CD4-positive, alpha-beta T cell (primary cell): ENCODE results near the gene FN3KRP. TPM values are rescaled to one million over a fixed set of nuclear protein-coding genes. Genes with fewer than 3 reads are reported as not detected.
A peak's percentile ranks its signal among the peaks of the same experiment; 100 is the strongest.

Source experiments
- ATAC-seq: fragments of 200-7000 bp; cut with Tn5 transposase; one replicate; pipeline ENCODE4 v1.10.0; 2022; ENCODE audit warnings: mild to moderate bottlenecking; ENCODE audit not compliant: poor library complexity
- CTCF ChIA-PET: fragments of 350-600 bp; sonication (Branson Sonifier 250); formaldehyde crosslinking; loops from one replicate; lab custom pipeline; 2021; ENCODE audit warnings: antibody characterized with exemption, inconsistent platforms; lab: Charles Lee
- POLR2A ChIA-PET: fragments of 350-600 bp; sonication (Branson Sonifier 250); formaldehyde crosslinking; loops from one replicate; lab custom pipeline; 2021; ENCODE audit warnings: antibody characterized with exemption, inconsistent platforms; lab: Charles Lee
- DNase-seq, 14 experiments: peaks; one replicate each; pipeline ENCODE4 v3.0.0-alpha.2; 2013 to 2020; ENCODE audit warnings: mixed read lengths in 2 of 14
- H3K27ac ChIP-seq, 2 donors: one replicate each; pipeline versions ENCODE4 v1.5.1 to v1.7.0; 2013; ENCODE audit warnings: low read length in 2 of 2, low read depth in 1 of 2, mild to moderate bottlenecking in 1 of 2
- H3K27me3 ChIP-seq, 2 experiments: 1 replicate in 1 of 2; 2 replicates in 1 of 2; pipeline versions ENCODE4 v1.6.1 to v1.7.0; 2013; ENCODE audit warnings: low read length in 2 of 2, control low read depth in 1 of 2, mild to moderate bottlenecking in 1 of 2, moderate library complexity in 1 of 2; ENCODE audit not compliant: insufficient read depth in 2 of 2, control insufficient read depth in 1 of 2
- H3K36me3 ChIP-seq: one replicate; pipeline ENCODE4 v1.6.1; 2013; ENCODE audit warnings: low read length, control low read depth; ENCODE audit not compliant: insufficient read depth
- H3K4me1 ChIP-seq: one replicate; pipeline ENCODE4 v1.6.1; 2013; ENCODE audit warnings: low read length, control low read depth; ENCODE audit not compliant: insufficient read depth
- H3K4me3 ChIP-seq: one replicate; pipeline ENCODE4 v1.5.1; 2013; ENCODE audit warnings: mild to moderate bottlenecking, low read length, moderate library complexity
- H3K9me3 ChIP-seq, 2 experiments: 1 replicate in 1 of 2; 2 replicates in 1 of 2; pipeline versions ENCODE4 v1.6.1 to v1.7.0; 2013; ENCODE audit warnings: low read length in 2 of 2, mild to moderate bottlenecking in 2 of 2, control low read depth in 1 of 2, moderate library complexity in 1 of 2; ENCODE audit not compliant: control insufficient read depth in 1 of 2, insufficient read depth in 1 of 2
- H3K27ac Mint-ChIP-seq: one replicate; pipeline ENCODE4 v1.8.0; 2020; ENCODE audit warnings: mixed read lengths
- H3K27me3 Mint-ChIP-seq: one replicate; pipeline ENCODE4 v1.8.0; 2021; ENCODE audit warnings: mixed read lengths
- H3K36me3 Mint-ChIP-seq: one replicate; pipeline ENCODE4 v1.8.0; 2021; ENCODE audit warnings: low read depth, mixed read lengths
- H3K4me1 Mint-ChIP-seq: one replicate; pipeline ENCODE4 v1.8.0; 2021; ENCODE audit warnings: low read depth, mixed read lengths
- H3K4me3 Mint-ChIP-seq: one replicate; pipeline ENCODE4 v1.8.0; 2020; ENCODE audit warnings: mild to moderate bottlenecking, mixed read lengths
- H3K9me3 Mint-ChIP-seq: one replicate; pipeline ENCODE4 v1.8.0; 2020; ENCODE audit warnings: mixed read lengths
- CTCF ChIP-seq: fragments of 200-600 bp; IDR thresholded peaks from one replicate; pipeline ENCODE4 v1.8.0; 2022; ENCODE audit warnings: antibody characterized with exemption, mild to moderate bottlenecking
- intact Hi-C, 2 experiments: fragments of 100-400 bp; cut with DNase I in 1 of 2; cut with micrococcal nuclease in 1 of 2; formaldehyde crosslinking; loops; one replicate each; pipeline versions ENCODE4 v1.15.1 to v1.9.0; 2023 to 2025; cut with DNase I, micrococcal nuclease
- total RNA-seq, 174 experiments: library from RNA in 2 of 174; stranded (reverse) in 2 of 174; gene quantifications; one replicate each; pipeline ENCODE4 v1.2.3 and lab custom pipeline; 2021 to 2026

Gene FN3KRP
- total RNA-seq, 2 experiments from 2014 or later, result 30.6 to 31.2 TPM

DNA sequence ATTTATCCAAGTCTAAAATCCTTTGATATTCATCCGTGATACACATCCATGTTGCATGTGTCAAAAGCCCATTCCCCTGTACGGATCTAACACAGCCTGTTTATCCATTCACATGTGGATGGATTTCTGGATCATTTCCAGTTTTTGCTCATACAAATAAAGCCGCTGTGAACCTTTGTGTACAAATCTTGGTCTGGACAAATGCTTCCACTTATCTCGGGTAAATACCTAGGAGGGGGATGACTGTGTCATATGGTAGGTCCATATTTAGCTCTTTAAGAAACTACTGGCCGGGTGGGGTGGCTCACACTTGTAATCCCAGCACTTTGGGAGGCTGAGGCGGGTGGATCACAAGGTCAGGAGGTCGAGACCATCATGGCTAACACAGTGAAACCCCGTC is 29.0 kb downstream of the FN3KRP start:
- Mint-ChIP-seq H3K4me3 (no peak overlapping the region), H3K27ac (no peak overlapping the region), H3K9me3 (peaks cover 2% of the 10 kb centered on the region), H3K27me3 (no peaks in the 10 kb centered on the region), H3K4me1 (no peaks in the 10 kb centered on the region), H3K36me3 (peaks cover 23% of the 10 kb centered on the region)
- peaks cover 0 to 24% of the 10 kb centered on the region in 2 experiments for H3K9me3 ChIP-seq
- ATAC-seq (no peak), DNase-seq (no peak)
- intact Hi-C loops, result no loop called here
- TF ChIP-seq CTCF, result no peak
- CTCF ChIA-PET, result no interaction called here
- POLR2A ChIA-PET, result no interaction called here
- H3K4me3 ChIP-seq, result no peak overlapping the region
- peaks cover 3% of the 10 kb centered on the region for H3K4me1 ChIP-seq
- no peaks in the 10 kb centered on the region for H3K27me3 ChIP-seq
- no peak overlapping the region for H3K27ac ChIP-seq
- H3K36me3 ChIP-seq, result peaks cover 2% of the 10 kb centered on the region

DNA sequence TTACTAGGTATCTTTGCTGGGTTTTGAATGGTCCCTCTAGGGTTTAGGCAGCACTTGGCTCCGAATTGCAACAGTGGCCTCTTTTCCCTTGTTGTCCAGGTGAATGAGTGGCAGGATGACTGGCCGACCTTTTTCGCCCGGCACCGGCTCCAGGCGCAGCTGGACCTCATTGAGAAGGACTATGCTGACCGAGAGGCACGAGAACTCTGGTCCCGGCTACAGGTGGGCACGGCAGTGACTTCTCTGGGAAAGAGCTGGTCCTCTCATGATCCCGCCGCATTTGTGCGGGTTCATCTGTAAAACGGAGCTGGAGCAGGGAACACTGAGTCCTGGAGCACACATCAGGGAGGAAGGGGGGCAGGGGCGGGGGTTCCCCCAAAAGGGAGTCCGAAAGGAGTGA is 32.2 kb downstream of the FN3KRP start:
- ChIA-PET CTCF (no interaction called here), POLR2A (interaction anchor here (1.8 kb wide), 1 partner anchor 32 kb away, joined by 6 read pairs; the partner anchor contains the start of gene FN3KRP)
- no peaks in the 10 kb centered on the region for H3K36me3 ChIP-seq
- DNase-seq, result no peak
- no peak overlapping the region for H3K27ac Mint-ChIP-seq
- no peak for ATAC-seq
- H3K9me3 Mint-ChIP-seq, result peaks cover 2% of the 10 kb centered on the region
- H3K4me1 ChIP-seq, result peaks cover 22% of the 10 kb centered on the region
- TF ChIP-seq CTCF, result no peak
- H3K9me3 ChIP-seq, result peaks cover 0 to 19% of the 10 kb centered on the region in 2 experiments
- H3K27ac ChIP-seq, result no peak overlapping the region
- no peaks in the 10 kb centered on the region for H3K27me3 Mint-ChIP-seq
- intact Hi-C loops, result no loop called here
- peaks cover 7% of the 10 kb centered on the region for H3K4me1 Mint-ChIP-seq
- H3K4me3 ChIP-seq, result no peak overlapping the region
- H3K36me3 Mint-ChIP-seq, result no peaks in the 10 kb centered on the region
- H3K4me3 Mint-ChIP-seq, result no peak overlapping the region
- H3K27me3 ChIP-seq, result no peaks in the 10 kb centered on the region

GRCh38 chr17:82750241-82750908 is 33.9 kb downstream of the FN3KRP start:
- no peaks in the 10 kb centered on the region for H3K36me3 ChIP-seq
- no peaks in the 10 kb centered on the region for H3K27me3 Mint-ChIP-seq
- ChIA-PET CTCF (no interaction called here), POLR2A (interaction anchor here (1.8 kb wide), 1 partner anchor 34 kb away, joined by 6 read pairs; the partner anchor contains the start of gene FN3KRP)
- peaks cover 0 to 19% of the 10 kb centered on the region in 2 experiments for H3K9me3 ChIP-seq
- no peak overlapping the region for H3K4me3 ChIP-seq
- peaks cover 20% of the 10 kb centered on the region for H3K4me1 Mint-ChIP-seq
- DNase-seq (peak in 3 of 14 experiments; percentile 20 to 52 (median 37)), ATAC-seq (no peak)
- no peak for TF ChIP-seq CTCF
- H3K4me3 Mint-ChIP-seq, result peak overlapping the region; percentile 74
- H3K27ac ChIP-seq, result no peak overlapping the region
- intact Hi-C loops, result loop anchor here (2.0 to 10.0 kb wide), 4 partner anchors 33 to 336 kb away; partner anchors contain the start of genes FN3KRP (in 1 of the 2), HEXD (in 1 of the 2), OGFOD3 (in 1 of the 2) and RAB40B (in 1 of the 2)
- peaks cover 32% of the 10 kb centered on the region for H3K4me1 ChIP-seq
- H3K9me3 Mint-ChIP-seq, result peaks cover 2% of the 10 kb centered on the region
- peaks cover 1% of the 10 kb centered on the region for H3K36me3 Mint-ChIP-seq
- H3K27me3 ChIP-seq, result no peaks in the 10 kb centered on the region
- peak overlapping the region; percentile 78 for H3K27ac Mint-ChIP-seq
